OCI-LY7 (cell line): ENCODE measurements around the gene PHRF1. TPM values are rescaled to one million over a fixed set of nuclear protein-coding genes. Genes with fewer than 3 reads are reported as not detected.

ENCODE experiments used
- BruUV-seq: library from RNA; stranded (reverse); fragments of 400-500 nt; replicated peaks from 2 replicates; lab custom pipeline; 2021; lab: Mats Ljungman, UMichigan
- CTCF ChIA-PET: fragments of 300-600 bp; sonication (Branson Sonifier 250); formaldehyde crosslinking; loops from one replicate; lab custom pipeline; 2022; ENCODE audit warnings: antibody characterized with exemption; ENCODE audit not compliant: unreplicated experiment; lab: Charles Lee
- POLR2A ChIA-PET: fragments of 300-600 bp; sonication (Branson Sonifier 250); formaldehyde crosslinking; loops from one replicate; lab custom pipeline; 2022; ENCODE audit warnings: antibody characterized with exemption; lab: Charles Lee
- DNase-seq: peaks from one replicate; pipeline ENCODE4 v3.0.0-alpha.2; 2015; ENCODE audit warnings: low spot score
- H2AFZ ChIP-seq: fragments of 200-600 bp; sonication (generic), shearing (Covaris generic); 2 replicates; pipeline ENCODE4 v1.6.1; 2014; ENCODE audit warnings: mild to moderate bottlenecking, antibody characterized with exemption, low read length, moderate library complexity
- H3K27ac ChIP-seq: fragments of 200-600 bp; sonication (generic); 2 replicates; pipeline ENCODE4 v1.5.1; 2014; ENCODE audit warnings: mixed run types, low read depth, mild to moderate bottlenecking, moderate library complexity, low read length, inconsistent platforms; ENCODE audit not compliant: poor library complexity, severe bottlenecking
- H3K36me3 ChIP-seq: fragments of 200-600 bp; sonication (generic); 2 replicates; pipeline ENCODE4 v1.6.1; 2014; ENCODE audit warnings: mild to moderate bottlenecking, antibody characterized with exemption, low read length, moderate library complexity, mixed read lengths; ENCODE audit not compliant: insufficient read depth
- H3K4me1 ChIP-seq: fragments of 200-600 bp; sonication (generic); 2 replicates; pipeline ENCODE4 v1.5.1; 2014; ENCODE audit warnings: mild to moderate bottlenecking, low read length; ENCODE audit not compliant: insufficient read depth, poor library complexity, severe bottlenecking
- H3K4me2 ChIP-seq: fragments of 200-600 bp; sonication (generic); 2 replicates; pipeline ENCODE4 v1.6.1; 2014; ENCODE audit warnings: mild to moderate bottlenecking, low read length
- H3K4me3 ChIP-seq: fragments of 200-600 bp; sonication (generic); 2 replicates; pipeline ENCODE4 v1.5.1; 2014; ENCODE audit warnings: mild to moderate bottlenecking, low read depth, low read length; ENCODE audit not compliant: poor library complexity, severe bottlenecking
- H3K79me2 ChIP-seq: fragments of 200-600 bp; sonication (generic); 2 replicates; pipeline ENCODE4 v1.6.1; 2016; ENCODE audit warnings: low read depth, mild to moderate bottlenecking, low read length, moderate library complexity, mixed read lengths; ENCODE audit not compliant: insufficient read depth
- H3K9me2 ChIP-seq: fragments of 200-600 bp; sonication (generic); 2 replicates; pipeline ENCODE4 v1.6.1; 2016; ENCODE audit warnings: mild to moderate bottlenecking, low read length, mixed read lengths; ENCODE audit not compliant: insufficient read depth
- H3K9me3 ChIP-seq: fragments of 200-600 bp; sonication (generic); 2 replicates; pipeline ENCODE4 v1.6.1; 2014; ENCODE audit warnings: mild to moderate bottlenecking, mixed run types, low read length, mixed read lengths
- H4K20me1 ChIP-seq: fragments of 200-600 bp; sonication (generic); 2 replicates; pipeline ENCODE4 v1.6.1; 2014; ENCODE audit warnings: mild to moderate bottlenecking, antibody characterized with exemption, low read length, moderate library complexity, mixed read lengths; ENCODE audit not compliant: insufficient read depth
- EZH2phosphoT487 ChIP-seq: fragments of 200-600 bp; sonication (generic); IDR thresholded peaks from 2 replicates; pipeline ENCODE4 v1.6.1; 2018; ENCODE audit warnings: low read depth, borderline replicate concordance, mild to moderate bottlenecking, mixed run types, antibody characterized with exemption, low read length, moderate library complexity, mixed read lengths
- intact Hi-C: fragments of 100-400 bp; cut with micrococcal nuclease; formaldehyde crosslinking; loops from one replicate; pipeline ENCODE4 v1.10.0; 2022; ENCODE audit not compliant: unreplicated experiment
- total RNA-seq, 2 experiments: library from RNA; depleted of rRNA in 1 of 2; stranded (reverse); fragments of >200 nt in 1 of 2; shearing (Covaris generic) in 1 of 2; gene quantifications; 2 replicates each; pipeline ENCODE4 v1.2.3, GENCODE V29; 2014 to 2022
- TF ChIP-seq, protein P1 (sequence below): fragments of 200-600 bp; sonication (generic); conservative IDR thresholded peaks from 2 replicates; pipeline ENCODE4 v1.5.1; 2014; ENCODE audit warnings: mild to moderate bottlenecking, antibody characterized with exemption, low read length, moderate library complexity, mixed read lengths

The PHRF1 gene
- total RNA-seq, 2 experiments from 2014 or later: 25.6 to 45.4 TPM

- no peak overlapping the region for H3K4me2 ChIP-seq
- BruUV-seq: no TSS peak
- H2AFZ ChIP-seq: no peak overlapping the region
- TF ChIP-seq EZH2phosphoT487: no peak
- TF ChIP-seq, protein P1, sequence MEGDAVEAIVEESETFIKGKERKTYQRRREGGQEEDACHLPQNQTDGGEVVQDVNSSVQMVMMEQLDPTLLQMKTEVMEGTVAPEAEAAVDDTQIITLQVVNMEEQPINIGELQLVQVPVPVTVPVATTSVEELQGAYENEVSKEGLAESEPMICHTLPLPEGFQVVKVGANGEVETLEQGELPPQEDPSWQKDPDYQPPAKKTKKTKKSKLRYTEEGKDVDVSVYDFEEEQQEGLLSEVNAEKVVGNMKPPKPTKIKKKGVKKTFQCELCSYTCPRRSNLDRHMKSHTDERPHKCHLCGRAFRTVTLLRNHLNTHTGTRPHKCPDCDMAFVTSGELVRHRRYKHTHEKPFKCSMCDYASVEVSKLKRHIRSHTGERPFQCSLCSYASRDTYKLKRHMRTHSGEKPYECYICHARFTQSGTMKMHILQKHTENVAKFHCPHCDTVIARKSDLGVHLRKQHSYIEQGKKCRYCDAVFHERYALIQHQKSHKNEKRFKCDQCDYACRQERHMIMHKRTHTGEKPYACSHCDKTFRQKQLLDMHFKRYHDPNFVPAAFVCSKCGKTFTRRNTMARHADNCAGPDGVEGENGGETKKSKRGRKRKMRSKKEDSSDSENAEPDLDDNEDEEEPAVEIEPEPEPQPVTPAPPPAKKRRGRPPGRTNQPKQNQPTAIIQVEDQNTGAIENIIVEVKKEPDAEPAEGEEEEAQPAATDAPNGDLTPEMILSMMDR: no peak
- POLR2A ChIA-PET: no interaction called here
- CTCF ChIA-PET: no interaction called here
- H3K4me1 ChIP-seq: peaks cover 29% of the 10 kb centered on the region
- H3K79me2 ChIP-seq: no peaks in the 10 kb centered on the region
- H3K4me3 ChIP-seq: no peak overlapping the region
- no peak overlapping the region for H3K27ac ChIP-seq
- DNase-seq: no peak
- intact Hi-C loops: no loop called here
- no peaks in the 10 kb centered on the region for H3K9me2 ChIP-seq
- no peaks in the 10 kb centered on the region for H3K9me3 ChIP-seq
- no peaks in the 10 kb centered on the region for H4K20me1 ChIP-seq
- H3K36me3 ChIP-seq: no peaks in the 10 kb centered on the region
Measured at GRCh38 chr11:563812-564578, 12.3 kb upstream of the PHRF1 start.

GRCh38 chr11:565921-566509, 10.3 kb upstream of the PHRF1 start:
- no peaks in the 10 kb centered on the region for H3K36me3 ChIP-seq
- no peak overlapping the region for H2AFZ ChIP-seq
- H3K4me2 ChIP-seq: no peak overlapping the region
- ChIA-PET CTCF (no interaction called here), POLR2A (interaction anchor here (1.2 kb wide), 1 partner anchor 15 kb away, joined by 3 read pairs; no protein-coding TSS in a partner anchor)
- no peak for TF ChIP-seq EZH2phosphoT487
- TF ChIP-seq, protein P1: no peak
- no peak overlapping the region for H3K4me3 ChIP-seq
- H3K79me2 ChIP-seq: no peaks in the 10 kb centered on the region
- no peaks in the 10 kb centered on the region for H4K20me1 ChIP-seq
- no peaks in the 10 kb centered on the region for H3K9me3 ChIP-seq
- BruUV-seq: no TSS peak
- no peaks in the 10 kb centered on the region for H3K9me2 ChIP-seq
- intact Hi-C loops: loop anchor here (5.0 kb wide), 1 partner anchor 231 kb away; the partner anchor contains the start of gene SLC25A22
- no peak for DNase-seq
- H3K27ac ChIP-seq: no peak overlapping the region
- peaks cover 23% of the 10 kb centered on the region for H3K4me1 ChIP-seq
